Ishikawa (cell line): Measurements from ENCODE around the gene TAF1A.

ENCODE experiments used
- CEBPB ChIP-seq: IDR thresholded peaks from 2 replicates; pipeline ENCODE4 v1.6.1; 2012
- CREB1 ChIP-seq: IDR thresholded peaks from 2 replicates; pipeline ENCODE4 v1.6.1; 2012; ENCODE audit warnings: low read depth
- EGR1 ChIP-seq: IDR thresholded peaks from 2 replicates; pipeline ENCODE4 v1.6.1; 2012
- FOXM1 ChIP-seq: IDR thresholded peaks from 2 replicates; pipeline ENCODE4 v1.6.1; 2012; ENCODE audit warnings: low read depth, borderline replicate concordance
- MAX ChIP-seq: IDR thresholded peaks from 2 replicates; pipeline ENCODE4 v1.6.1; 2012
- RAD21 ChIP-seq: IDR thresholded peaks from 2 replicates; pipeline ENCODE4 v1.6.1; 2012; ENCODE audit warnings: low read depth

GRCh38 chr1:222622765-222623164 is 33.0 kb upstream of the TAF1A start:
- TF ChIP-seq FOXM1 = no peak
- TF ChIP-seq CREB1 = no peak
- no peak for TF ChIP-seq RAD21
- TF ChIP-seq CEBPB = no peak
- no peak for TF ChIP-seq MAX
- TF ChIP-seq EGR1 = no peak
